GM12875 (cell line): ENCODE measurements around the gene PIGZ.

Experiments used
- H3K4me3 ChIP-seq: one replicate; pipeline ENCODE4 v1.5.1; 2011; ENCODE audit warnings: low read depth, low read length, control low read depth
- TF ChIP-seq, protein P1 (sequence below): IDR thresholded peaks from 2 replicates; pipeline ENCODE4 v1.5.1; 2011; ENCODE audit warnings: low read depth, mild to moderate bottlenecking, control low read depth, inconsistent platforms, low read length, moderate library complexity, borderline replicate concordance; ENCODE audit not compliant: insufficient read depth

The PIGZ gene

DNA sequence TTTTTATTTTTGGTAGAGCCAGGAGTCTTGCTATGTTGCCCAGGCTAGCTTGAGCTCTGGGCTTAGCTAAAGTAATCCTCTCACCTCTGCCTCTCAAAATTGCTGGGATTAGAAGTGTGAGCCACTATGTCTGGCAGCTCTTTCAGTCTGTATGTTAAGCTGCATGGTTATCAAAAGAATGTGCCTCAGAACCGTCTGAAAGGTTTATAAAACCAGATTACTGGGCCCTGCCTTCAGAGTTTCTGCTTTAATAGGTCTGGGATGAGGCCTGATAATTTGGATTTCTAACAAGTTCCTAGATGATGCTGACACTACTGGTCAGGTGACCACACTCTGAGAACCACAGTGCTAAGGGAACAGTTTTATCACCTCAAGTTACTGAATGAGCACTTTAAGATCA, 66.3 kb downstream of the PIGZ start:
- H3K4me3 ChIP-seq, result no peak overlapping the region
- TF ChIP-seq, protein P1, sequence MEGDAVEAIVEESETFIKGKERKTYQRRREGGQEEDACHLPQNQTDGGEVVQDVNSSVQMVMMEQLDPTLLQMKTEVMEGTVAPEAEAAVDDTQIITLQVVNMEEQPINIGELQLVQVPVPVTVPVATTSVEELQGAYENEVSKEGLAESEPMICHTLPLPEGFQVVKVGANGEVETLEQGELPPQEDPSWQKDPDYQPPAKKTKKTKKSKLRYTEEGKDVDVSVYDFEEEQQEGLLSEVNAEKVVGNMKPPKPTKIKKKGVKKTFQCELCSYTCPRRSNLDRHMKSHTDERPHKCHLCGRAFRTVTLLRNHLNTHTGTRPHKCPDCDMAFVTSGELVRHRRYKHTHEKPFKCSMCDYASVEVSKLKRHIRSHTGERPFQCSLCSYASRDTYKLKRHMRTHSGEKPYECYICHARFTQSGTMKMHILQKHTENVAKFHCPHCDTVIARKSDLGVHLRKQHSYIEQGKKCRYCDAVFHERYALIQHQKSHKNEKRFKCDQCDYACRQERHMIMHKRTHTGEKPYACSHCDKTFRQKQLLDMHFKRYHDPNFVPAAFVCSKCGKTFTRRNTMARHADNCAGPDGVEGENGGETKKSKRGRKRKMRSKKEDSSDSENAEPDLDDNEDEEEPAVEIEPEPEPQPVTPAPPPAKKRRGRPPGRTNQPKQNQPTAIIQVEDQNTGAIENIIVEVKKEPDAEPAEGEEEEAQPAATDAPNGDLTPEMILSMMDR, result no peak

DNA sequence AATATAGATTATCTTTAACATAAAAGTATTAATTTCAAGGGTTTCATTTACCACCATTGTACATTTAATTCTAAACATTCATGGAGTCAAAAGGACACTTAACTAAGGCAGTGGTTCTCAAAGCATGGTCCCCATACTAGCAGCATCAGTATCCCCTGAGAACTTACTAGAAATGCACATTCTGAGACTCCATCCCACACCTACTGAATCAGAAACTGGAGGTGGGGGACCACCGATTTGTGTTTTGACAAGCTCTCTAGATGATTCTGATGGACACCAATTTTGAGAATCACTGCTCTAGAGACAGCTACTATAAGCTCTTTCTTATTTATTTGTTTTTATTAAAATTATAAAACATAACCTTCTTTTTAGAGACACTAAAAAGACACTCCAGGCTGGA, 66.9 kb downstream of the PIGZ start:
- no peak overlapping the region for H3K4me3 ChIP-seq
- TF ChIP-seq, protein P1, result no peak
